Transverse colon (tissue), 4 donors: ENCODE data around the gene COL13A1. TPM values are rescaled to one million over a fixed set of nuclear protein-coding genes. Genes with fewer than 3 reads are reported as not detected.

Experiments
- DNase-seq: peaks from one replicate; pipeline ENCODE4 v3.0.0-alpha.2; 2019
- H3K27ac ChIP-seq, 4 donors: fragments of 200-600 bp; sonication (generic); 2 replicates each; pipeline ENCODE4 v1.5.1; 2016 to 2018; ENCODE audit warnings: inconsistent platforms in 4 of 4
- H3K27me3 ChIP-seq: fragments of 200-600 bp; sonication (generic); 2 replicates; pipeline ENCODE4 v1.5.1; 2017; ENCODE audit warnings: inconsistent platforms
- H3K36me3 ChIP-seq, 4 donors: fragments of 200-600 bp; sonication (generic); 2 replicates each; pipeline ENCODE4 v1.5.1; 2017 to 2019; ENCODE audit warnings: inconsistent platforms in 4 of 4
- H3K4me1 ChIP-seq, 4 donors: fragments of 200-600 bp; sonication (generic); 2 replicates each; pipeline ENCODE4 v1.5.1; 2017 to 2020; ENCODE audit warnings: inconsistent platforms in 4 of 4
- H3K4me3 ChIP-seq, 4 donors: fragments of 200-600 bp; sonication (generic); 1 replicate in 1 of 4; 2 replicates in 3 of 4; pipeline versions ENCODE4 v1.5.1 to v1.6.1; 2017 to 2019; ENCODE audit warnings: inconsistent platforms in 4 of 4
- H3K9me3 ChIP-seq, 2 donors: fragments of 200-600 bp; sonication (generic); 2 replicates each; pipeline ENCODE4 v1.5.1; 2017 to 2019; ENCODE audit warnings: inconsistent platforms in 2 of 2
- EP300 ChIP-seq: sonication (generic); formaldehyde crosslinking; IDR thresholded peaks from one replicate; pipeline ENCODE4 v1.6.1; 2017; ENCODE audit warnings: antibody characterized with exemption, low read depth
- POLR2A ChIP-seq: fragments of 450-650 bp; IDR thresholded peaks from one replicate; pipeline ENCODE4 v1.6.1; 2016; ENCODE audit warnings: antibody characterized with exemption, mild to moderate bottlenecking, moderate library complexity
- POLR2AphosphoS5 ChIP-seq, 3 donors: sonication (generic); formaldehyde crosslinking; IDR thresholded peaks; one replicate each; pipeline ENCODE4 v1.6.1; 2016; ENCODE audit warnings: antibody characterized with exemption in 3 of 3
- WGBS, 2 donors: methylation state at CpG; one replicate each; pipeline ENCODE4 v1.1.5; 2018; ENCODE audit warnings: low coverage in 1 of 2; 5-methylcytosine and 5-hydroxymethylcytosine counted together
- in situ Hi-C, 4 donors: fragments of 200-750 bp; cut with MboI; loops; one replicate each; pipeline versions ENCODE4 v1.15.0 to v1.15.1; 2017; ENCODE audit warnings: low sequenced_read_pairs in 3 of 4, low pct_ligation_motif_present in 1 of 4, low pct_unique_long_range_greater_than_20kb in 1 of 4
- intact Hi-C: fragments of 100-400 bp; cut with DNase I; formaldehyde crosslinking; loops from one replicate; pipeline ENCODE4 v1.15.1; 2023; ENCODE audit warnings: low total_unique reads
- total RNA-seq, 4 donors: library from RNA; depleted of rRNA; stranded (reverse); fragments of >200 nt; gene quantifications; one replicate each; pipeline ENCODE4 v1.1.0, GENCODE V29; 2016
- TF ChIP-seq, protein P1 (sequence below), 5 experiments: fragments of 200-600 bp in 3 of 5; fragments of 450-650 bp in 2 of 5; sonication (generic) in 3 of 5; IDR thresholded peaks; 1 replicate in 2 of 5; 2 replicates in 3 of 5; pipeline ENCODE4 v1.5.1; 2016 to 2017; ENCODE audit warnings: antibody characterized with exemption in 5 of 5, inconsistent platforms in 3 of 5, mild to moderate bottlenecking in 2 of 5, moderate library complexity in 1 of 5

Gene COL13A1
- total RNA-seq, 4 donors from 2014 or later, result 0.68 to 8.2 (median 2.1) TPM

DNA sequence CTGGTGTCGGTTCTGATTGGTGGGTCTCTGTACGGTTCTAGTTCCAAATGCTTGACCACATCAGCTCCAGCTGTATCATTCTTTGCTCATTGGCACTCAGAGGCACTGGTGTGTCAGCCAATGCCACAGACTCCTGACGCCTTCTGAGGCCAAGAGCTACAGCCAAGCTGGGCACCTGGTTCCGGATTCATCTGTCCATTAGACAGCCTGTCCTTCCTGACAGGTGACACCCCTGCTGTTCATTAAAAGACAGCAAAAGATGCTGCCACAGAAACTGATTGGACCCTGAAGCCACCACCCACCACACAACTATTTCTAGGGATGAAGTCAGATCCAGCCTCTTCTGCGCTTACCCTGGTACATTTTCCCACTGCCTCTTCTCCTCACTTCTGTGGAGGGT lies 35.6 kb downstream of the COL13A1 start:
- Histone ChIP-seq H3K9me3 (no peaks in the 10 kb centered on the region), H3K27me3 (no peaks in the 10 kb centered on the region), H3K36me3 (no peaks in the 10 kb centered on the region), H3K4me3 (no peak overlapping the region), H3K4me1 (peaks cover 0 to 6% (median 2%) of the 10 kb centered on the region in 4 donors), H3K27ac (no peak overlapping the region)
- TF ChIP-seq EP300 (no peak), POLR2A (no peak), POLR2AphosphoS5 (IDR thresholded peaks at IDR 0.05) (no peak)
- TF ChIP-seq, protein P1, sequence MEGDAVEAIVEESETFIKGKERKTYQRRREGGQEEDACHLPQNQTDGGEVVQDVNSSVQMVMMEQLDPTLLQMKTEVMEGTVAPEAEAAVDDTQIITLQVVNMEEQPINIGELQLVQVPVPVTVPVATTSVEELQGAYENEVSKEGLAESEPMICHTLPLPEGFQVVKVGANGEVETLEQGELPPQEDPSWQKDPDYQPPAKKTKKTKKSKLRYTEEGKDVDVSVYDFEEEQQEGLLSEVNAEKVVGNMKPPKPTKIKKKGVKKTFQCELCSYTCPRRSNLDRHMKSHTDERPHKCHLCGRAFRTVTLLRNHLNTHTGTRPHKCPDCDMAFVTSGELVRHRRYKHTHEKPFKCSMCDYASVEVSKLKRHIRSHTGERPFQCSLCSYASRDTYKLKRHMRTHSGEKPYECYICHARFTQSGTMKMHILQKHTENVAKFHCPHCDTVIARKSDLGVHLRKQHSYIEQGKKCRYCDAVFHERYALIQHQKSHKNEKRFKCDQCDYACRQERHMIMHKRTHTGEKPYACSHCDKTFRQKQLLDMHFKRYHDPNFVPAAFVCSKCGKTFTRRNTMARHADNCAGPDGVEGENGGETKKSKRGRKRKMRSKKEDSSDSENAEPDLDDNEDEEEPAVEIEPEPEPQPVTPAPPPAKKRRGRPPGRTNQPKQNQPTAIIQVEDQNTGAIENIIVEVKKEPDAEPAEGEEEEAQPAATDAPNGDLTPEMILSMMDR (IDR thresholded peaks at IDR 0.05), result no peak
- DNase-seq, result no peak
- intact Hi-C loops (no loop called here), in situ Hi-C loops (no loop called here)
- WGBS, 2 donors, result 89% methylated on average over 5 of the region's 5 CpGs; no CpG with 5 or more reads in 1 of the 2 donors

DNA sequence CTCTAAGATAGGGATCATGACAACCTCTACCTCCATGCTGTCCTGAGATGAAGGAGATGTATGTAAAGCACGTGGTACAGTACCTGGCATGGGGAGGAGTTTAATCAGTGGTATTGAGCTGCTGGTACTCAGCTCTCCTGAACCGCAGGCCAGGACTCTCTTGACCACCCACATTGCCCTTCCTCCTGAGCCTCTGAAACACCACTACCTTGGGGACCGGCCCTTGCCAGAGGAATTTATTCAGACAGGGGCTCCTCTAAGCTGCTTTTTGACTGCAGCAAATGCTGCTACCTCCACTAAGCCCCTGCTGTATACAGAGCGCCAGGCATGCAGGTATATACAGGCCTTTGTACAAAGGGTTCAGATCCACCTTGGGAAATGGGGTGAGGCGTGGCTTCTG lies 36.7 kb downstream of the COL13A1 start:
- Histone ChIP-seq H3K4me3 (no peak overlapping the region), H3K27ac (no peak overlapping the region), H3K27me3 (no peaks in the 10 kb centered on the region), H3K36me3 (no peaks in the 10 kb centered on the region), H3K4me1 (peaks cover 0 to 9% (median 6%) of the 10 kb centered on the region in 4 donors), H3K9me3 (no peaks in the 10 kb centered on the region)
- 80 to 84% methylated on average over 1 to 5 of the region's 5 CpGs for WGBS, 2 donors
- TF ChIP-seq, protein P1 (IDR thresholded peaks at IDR 0.05), result no peak
- TF ChIP-seq POLR2AphosphoS5 (IDR thresholded peaks at IDR 0.05) (no peak), POLR2A (no peak), EP300 (no peak)
- DNase-seq, result no peak
- intact Hi-C loops (no loop called here), in situ Hi-C loops (no loop called here)

DNA sequence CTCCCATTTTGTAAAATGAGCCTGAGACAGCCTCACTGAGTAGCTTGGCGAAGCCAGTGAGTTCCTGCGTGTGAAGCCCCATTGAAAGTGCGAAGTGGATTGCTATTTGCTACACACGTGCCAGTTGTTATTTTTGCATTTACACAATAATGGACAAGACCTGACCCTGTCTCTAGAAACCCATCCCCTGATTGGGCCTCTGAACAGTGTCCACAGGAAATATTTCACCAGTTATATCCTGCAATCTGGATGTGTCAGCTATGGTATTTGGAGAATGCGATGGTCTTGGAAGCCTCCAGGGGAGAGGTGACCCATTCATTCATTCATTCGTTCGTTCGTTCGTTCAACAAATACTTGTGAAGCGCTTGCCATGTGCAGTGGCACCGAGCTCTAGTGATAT lies 37.1 kb downstream of the COL13A1 start:
- no peak for DNase-seq
- WGBS, 2 donors, result 83 to 89% methylated on average over 7 to 11 of the region's 11 CpGs
- Histone ChIP-seq H3K4me1 (peaks cover 0 to 9% (median 6%) of the 10 kb centered on the region in 4 donors), H3K27me3 (no peaks in the 10 kb centered on the region), H3K4me3 (no peak overlapping the region), H3K9me3 (no peaks in the 10 kb centered on the region), H3K36me3 (no peaks in the 10 kb centered on the region), H3K27ac (no peak overlapping the region)
- intact Hi-C loops, result no loop called here
- in situ Hi-C loops, result no loop called here
- TF ChIP-seq, protein P1 (IDR thresholded peaks at IDR 0.05), result no peak
- TF ChIP-seq POLR2A (no peak), POLR2AphosphoS5 (IDR thresholded peaks at IDR 0.05) (no peak), EP300 (no peak)

DNA sequence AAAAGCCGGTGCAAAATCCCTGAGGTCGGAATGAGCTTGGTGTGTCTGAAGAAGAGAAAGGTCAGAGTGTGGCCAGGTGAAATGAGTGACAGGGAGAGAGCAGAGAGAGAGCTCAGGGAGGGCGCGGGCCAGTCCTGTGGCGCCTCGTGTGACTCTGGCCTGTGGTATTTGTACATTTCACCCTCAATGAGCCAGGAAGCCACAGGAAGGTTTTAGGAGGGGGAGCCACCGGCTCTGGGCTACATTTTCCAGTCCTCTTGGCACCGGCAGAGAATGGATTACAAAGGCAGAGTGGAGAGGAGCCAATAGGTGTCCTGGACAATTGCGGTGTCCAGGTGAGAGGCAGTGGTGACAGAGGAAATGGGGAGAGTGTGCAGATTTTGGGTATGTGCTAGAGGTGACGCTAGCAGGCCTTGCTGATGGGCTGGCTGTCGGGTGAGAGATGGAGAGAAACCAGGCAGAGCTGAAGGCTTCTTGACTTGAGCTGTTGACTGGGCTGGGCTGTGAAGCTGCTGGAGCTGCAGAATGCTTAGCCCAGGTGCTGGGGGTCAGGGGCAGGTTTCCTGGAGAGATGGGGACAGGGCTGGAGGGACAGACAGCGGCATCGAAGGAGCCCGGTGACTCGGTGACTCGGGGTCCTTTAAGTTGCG lies 38.1 kb downstream of the COL13A1 start:
- 66 to 79% methylated on average over 6 to 17 of the region's 17 CpGs for WGBS, 2 donors
- in situ Hi-C loops, result no loop called here

More for the DNA sequence above, 38.1 kb downstream of the COL13A1 start:
- intact Hi-C loops, result no loop called here
- no peak overlapping the region for H3K27ac ChIP-seq
- no peak for TF ChIP-seq POLR2A
- TF ChIP-seq EP300, result no peak
- TF ChIP-seq, protein P1 (IDR thresholded peaks at IDR 0.05), result no peak
- TF ChIP-seq POLR2AphosphoS5 (IDR thresholded peaks at IDR 0.05), result no peak
- H3K4me3 ChIP-seq, result no peak overlapping the region
- peaks cover 0 to 15% (median 6%) of the 10 kb centered on the region in 4 donors for H3K4me1 ChIP-seq
- H3K27me3 ChIP-seq, result no peaks in the 10 kb centered on the region
- no peaks in the 10 kb centered on the region for H3K36me3 ChIP-seq
- DNase-seq, result no peak
- no peaks in the 10 kb centered on the region for H3K9me3 ChIP-seq
